ENCODE measurements around the gene CSNK1D.

CSNK1D gene

GRCh38 chr17:82243648-82244412 lies 29.7 kb downstream of the CSNK1D start:
- TF ChIP-seq POLR2AphosphoS5 (IDR thresholded peaks at IDR 0.05; ENCODE audit: low read depth, low read length): no peak; the same call in 1 of the 2 replicates
- TF ChIP-seq, protein P1, sequence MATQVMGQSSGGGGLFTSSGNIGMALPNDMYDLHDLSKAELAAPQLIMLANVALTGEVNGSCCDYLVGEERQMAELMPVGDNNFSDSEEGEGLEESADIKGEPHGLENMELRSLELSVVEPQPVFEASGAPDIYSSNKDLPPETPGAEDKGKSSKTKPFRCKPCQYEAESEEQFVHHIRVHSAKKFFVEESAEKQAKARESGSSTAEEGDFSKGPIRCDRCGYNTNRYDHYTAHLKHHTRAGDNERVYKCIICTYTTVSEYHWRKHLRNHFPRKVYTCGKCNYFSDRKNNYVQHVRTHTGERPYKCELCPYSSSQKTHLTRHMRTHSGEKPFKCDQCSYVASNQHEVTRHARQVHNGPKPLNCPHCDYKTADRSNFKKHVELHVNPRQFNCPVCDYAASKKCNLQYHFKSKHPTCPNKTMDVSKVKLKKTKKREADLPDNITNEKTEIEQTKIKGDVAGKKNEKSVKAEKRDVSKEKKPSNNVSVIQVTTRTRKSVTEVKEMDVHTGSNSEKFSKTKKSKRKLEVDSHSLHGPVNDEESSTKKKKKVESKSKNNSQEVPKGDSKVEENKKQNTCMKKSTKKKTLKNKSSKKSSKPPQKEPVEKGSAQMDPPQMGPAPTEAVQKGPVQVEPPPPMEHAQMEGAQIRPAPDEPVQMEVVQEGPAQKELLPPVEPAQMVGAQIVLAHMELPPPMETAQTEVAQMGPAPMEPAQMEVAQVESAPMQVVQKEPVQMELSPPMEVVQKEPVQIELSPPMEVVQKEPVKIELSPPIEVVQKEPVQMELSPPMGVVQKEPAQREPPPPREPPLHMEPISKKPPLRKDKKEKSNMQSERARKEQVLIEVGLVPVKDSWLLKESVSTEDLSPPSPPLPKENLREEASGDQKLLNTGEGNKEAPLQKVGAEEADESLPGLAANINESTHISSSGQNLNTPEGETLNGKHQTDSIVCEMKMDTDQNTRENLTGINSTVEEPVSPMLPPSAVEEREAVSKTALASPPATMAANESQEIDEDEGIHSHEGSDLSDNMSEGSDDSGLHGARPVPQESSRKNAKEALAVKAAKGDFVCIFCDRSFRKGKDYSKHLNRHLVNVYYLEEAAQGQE (IDR thresholded peaks at IDR 0.05; ENCODE audit: insufficient read depth in 1 of 2, low read depth in 2 of 2, low read length in 2 of 2): no peak
- no peak for TF ChIP-seq FOXP2 (optimal IDR thresholded peaks at IDR 0.05; ENCODE audit: borderline replicate concordance, extremely low read depth, extremely low read length, insufficient read depth)
- TF ChIP-seq TAF1 (IDR thresholded peaks at IDR 0.05; ENCODE audit: borderline replicate concordance, insufficient read depth, low read length): no peak
- TF ChIP-seq SIN3A (IDR thresholded peaks at IDR 0.05; ENCODE audit: borderline replicate concordance, insufficient read depth, low read length): no peak

DNA sequence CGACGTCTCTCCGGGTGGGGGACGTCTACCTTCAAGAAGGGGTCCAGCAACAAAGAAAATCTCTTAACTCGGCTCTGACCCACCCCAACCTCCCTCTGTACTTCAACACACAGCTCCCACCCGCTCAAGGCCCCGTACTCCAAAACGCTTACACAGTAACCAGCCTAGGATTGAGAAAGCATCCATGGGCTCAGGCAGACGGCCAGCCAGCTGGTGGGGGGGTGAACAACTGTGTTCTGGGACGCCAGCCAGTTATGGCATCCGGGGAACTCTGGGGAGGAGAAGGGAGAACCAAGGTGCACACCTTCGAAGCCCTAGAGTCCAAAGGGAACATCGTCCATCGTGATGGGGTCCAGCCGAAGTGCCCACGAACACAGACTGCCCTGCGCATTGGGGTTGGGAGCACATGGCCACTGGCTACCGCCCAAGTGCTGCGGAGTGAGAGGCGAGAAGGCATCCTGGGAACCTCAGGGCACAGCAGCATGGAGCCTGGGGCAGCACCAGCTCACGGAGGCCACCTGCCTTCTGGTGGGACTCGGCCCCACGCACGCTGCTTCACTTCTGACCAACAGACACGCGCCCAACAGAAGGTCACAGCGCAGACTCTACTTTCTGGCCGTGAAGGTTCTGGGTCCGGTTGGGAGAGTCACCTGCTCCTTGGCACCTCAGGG lies 30.4 kb downstream of the CSNK1D start:
- TF ChIP-seq, protein P1 (IDR thresholded peaks at IDR 0.05; ENCODE audit: insufficient read depth in 1 of 2, low read depth in 2 of 2, low read length in 2 of 2): no peak
- no peak for TF ChIP-seq FOXP2 (optimal IDR thresholded peaks at IDR 0.05; ENCODE audit: borderline replicate concordance, extremely low read depth, extremely low read length, insufficient read depth)
- peak; percentile 60 for TF ChIP-seq POLR2AphosphoS5 (IDR thresholded peaks at IDR 0.05; ENCODE audit: low read depth, low read length)

DNA sequence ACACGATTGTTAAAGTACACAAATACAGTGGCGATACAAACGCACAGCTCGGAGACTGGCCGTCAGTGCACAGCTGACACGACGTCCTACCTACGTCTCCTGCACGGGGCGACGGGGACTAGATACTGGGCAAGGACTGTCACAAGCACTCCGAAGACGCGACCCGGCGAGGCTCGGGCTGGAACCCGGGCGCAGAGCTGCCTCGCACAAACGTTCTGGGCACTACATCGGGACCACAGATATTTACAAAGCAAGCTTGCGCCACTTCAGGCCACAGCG lies 30.9 kb downstream of the CSNK1D start:
- TF ChIP-seq SIN3A (IDR thresholded peaks at IDR 0.05; ENCODE audit: borderline replicate concordance, insufficient read depth, low read length) (no peak), TAF1 (IDR thresholded peaks at IDR 0.05; ENCODE audit: borderline replicate concordance, insufficient read depth, low read length) (no peak), POLR2AphosphoS5 (IDR thresholded peaks at IDR 0.05; ENCODE audit: low read depth, low read length) (no peak), FOXP2 (optimal IDR thresholded peaks at IDR 0.05; ENCODE audit: borderline replicate concordance, extremely low read depth, extremely low read length, insufficient read depth) (no peak)
- TF ChIP-seq, protein P1 (IDR thresholded peaks at IDR 0.05; ENCODE audit: insufficient read depth in 1 of 2, low read depth in 2 of 2, low read length in 2 of 2): no peak

- TF ChIP-seq POLR2AphosphoS5 (IDR thresholded peaks at IDR 0.05; ENCODE audit: low read depth, low read length) (no peak), SIN3A (IDR thresholded peaks at IDR 0.05; ENCODE audit: borderline replicate concordance, insufficient read depth, low read length) (no peak; the same call in 1 of the 2 replicates), TAF1 (IDR thresholded peaks at IDR 0.05; ENCODE audit: borderline replicate concordance, insufficient read depth, low read length) (no peak), FOXP2 (optimal IDR thresholded peaks at IDR 0.05; ENCODE audit: borderline replicate concordance, extremely low read depth, extremely low read length, insufficient read depth) (no peak)
- TF ChIP-seq, protein P1 (IDR thresholded peaks at IDR 0.05; ENCODE audit: insufficient read depth in 1 of 2, low read depth in 2 of 2, low read length in 2 of 2): no peak
These were observed 31.4 kb downstream of the CSNK1D start for GRCh38 chr17:82241926-82242697.

All from PFSK-1 (cell line).